ENCODE results near the gene CRISP1. TPM values are rescaled to one million over a fixed set of nuclear protein-coding genes. Genes with fewer than 3 reads are reported as not detected.

Gene CRISP1
- total and polyA plus RNA-seq, 2 of the 8 experiments (the other 6 are each of a cell fraction or from before 2014, with no cell fraction given): not detected

- no peaks in the 10 kb centered on the region for H3K79me2 ChIP-seq (ENCODE audit: control insufficient read depth in 1 of 2, insufficient read depth in 2 of 2, low read length in 2 of 2)
- H4K20me1 ChIP-seq (replicated peaks in 1 of 2; ENCODE audit: control insufficient read depth in 1 of 2, insufficient read depth in 2 of 2, low read length in 2 of 2): no peaks in the 10 kb centered on the region
- ChIA-PET POLR2A (ENCODE audit: partially characterized antibody) (no interaction called here), CTCF (ENCODE audit: partially characterized antibody) (no interaction called here)
- no peak overlapping the region for H3K4me3 ChIP-seq (ENCODE audit: extremely low read depth in 1 of 4, insufficient read depth in 2 of 4, low read depth in 3 of 4, low read length in 4 of 4)
- H4K91ac ChIP-seq (replicated peaks; ENCODE audit: insufficient read length, low read length): no peak overlapping the region
- H3K79me1 ChIP-seq (ENCODE audit: low read depth, low read length): no peaks in the 10 kb centered on the region
- H2BK12ac ChIP-seq (ENCODE audit: low read depth, low read length): no peak overlapping the region
- H2BK15ac ChIP-seq (ENCODE audit: low read length): no peak overlapping the region
- no peak overlapping the region for H3K4ac ChIP-seq (replicated peaks; ENCODE audit: insufficient read length, low read depth, low read length)
- H3K18ac ChIP-seq (ENCODE audit: extremely low read depth, low read length): no peak overlapping the region
- 55% methylated on average over 2 of the region's 2 CpGs; no CpG with 5 or more reads in 1 of the 2 experiments for WGBS, 2 experiments (ENCODE audit: extremely low coverage in 1 of 2, insufficient coverage in 1 of 2, insufficient read length in 1 of 2, insufficient replicate concordance in 2 of 2, low coverage in 1 of 2, low lambda C conversion rate in 2 of 2, missing lambda C conversion rate in 1 of 2)
- no peak overlapping the region for H2AK5ac ChIP-seq (ENCODE audit: low read depth, low read length)
- no peak overlapping the region for H4K5ac ChIP-seq (ENCODE audit: insufficient read length, low read depth, low read length)
- no peaks in the 10 kb centered on the region for H3K27me3 ChIP-seq (replicated peaks in 1 of 4; ENCODE audit: control insufficient read depth in 3 of 4, extremely low read depth in 1 of 4, insufficient read depth in 3 of 4, low read length in 3 of 4)
- no peak for FAIRE-seq
- H3K9ac ChIP-seq (replicated peaks in 1 of 4; ENCODE audit: extremely low read depth in 1 of 4, low read depth in 3 of 4, low read length in 3 of 4): no peak overlapping the region
- H3K9me3 ChIP-seq (ENCODE audit: insufficient read depth in 2 of 2, low read depth in 1 of 2, low read length in 1 of 2): no peaks in the 10 kb centered on the region
- no peak overlapping the region for H3K14ac ChIP-seq (ENCODE audit: insufficient read length)
- no peak overlapping the region for H3K23ac ChIP-seq (ENCODE audit: insufficient read length)
- TF ChIP-seq TCF12 (IDR thresholded peaks at IDR 0.05; ENCODE audit: low read depth, low read length): no peak
- no peak for TF ChIP-seq TAF7 (optimal IDR thresholded peaks at IDR 0.05; ENCODE audit: borderline replicate concordance, low read depth, low read length)
- TF ChIP-seq TEAD4 (IDR thresholded peaks at IDR 0.05; ENCODE audit: low read depth, low read length): no peak
- no peak for TF ChIP-seq SP4 (IDR thresholded peaks at IDR 0.05; ENCODE audit: low read length)
- no peak for DNase-seq (ENCODE audit: low read depth in 1 of 2, low spot score in 2 of 2)
- H3K56ac ChIP-seq (replicated peaks; ENCODE audit: insufficient read length, low read depth, low read length): no peak overlapping the region
- H2BK20ac ChIP-seq (ENCODE audit: low read length): no peak overlapping the region
- H2BK5ac ChIP-seq (ENCODE audit: low read depth, low read length): no peak overlapping the region
- H2AFZ ChIP-seq (ENCODE audit: low read length): no peak overlapping the region
- H2BK120ac ChIP-seq (replicated peaks; ENCODE audit: low read depth, low read length): no peak overlapping the region
- no peaks in the 10 kb centered on the region for H3K36me3 ChIP-seq (ENCODE audit: control insufficient read depth in 2 of 4, insufficient read depth in 4 of 4, low read length in 3 of 4)
- H3K4me1 ChIP-seq (replicated peaks in 1 of 4; ENCODE audit: control insufficient read depth in 3 of 4, insufficient read depth in 4 of 4, low read length in 3 of 4): no peaks in the 10 kb centered on the region
- no peak overlapping the region for H3K27ac ChIP-seq (ENCODE audit: low read depth, low read length)
- no peaks in the 10 kb centered on the region; the same call in 1 of the 2 replicates for H3K23me2 ChIP-seq (ENCODE audit: low read depth, low read length)
- H4K8ac ChIP-seq (ENCODE audit: extremely low read depth, insufficient read depth, low read length): no peak overlapping the region
- no peak overlapping the region for H3K4me2 ChIP-seq (ENCODE audit: insufficient read depth in 1 of 2, low read depth in 2 of 2, low read length in 2 of 2)
These were observed 10.1 kb downstream of the CRISP1 start for GRCh38 chr6:49856282-49856681.

Data from H1 (cell line).